HEK293T (cell line): ENCODE results near the gene SPACA6.
A peak's percentile ranks its signal among the peaks of the same experiment; 100 is the strongest.

Experiments used
- CTCF ChIA-PET: fragments of 350-600 bp; formaldehyde crosslinking; extraction: SDS; loops from one replicate; lab custom pipeline; 2021; ENCODE audit warnings: antibody characterized with exemption, inconsistent platforms; lab: Yijun Ruan, JAX
- POLR2A ChIA-PET: fragments of 350-600 bp; formaldehyde crosslinking; extraction: SDS; loops from one replicate; lab custom pipeline; 2020; ENCODE audit warnings: antibody characterized with exemption, inconsistent platforms; lab: Yijun Ruan, JAX
- DNase-seq: peaks from one replicate; pipeline ENCODE4 v3.0.0; 2012; ENCODE audit warnings: mixed read lengths; ENCODE audit errors: extremely low spot score
- ARNT ChIP-seq: fragments of 450-650 bp; IDR thresholded peaks from 2 replicates; pipeline ENCODE4 v1.6.1; 2017; ENCODE audit warnings: mild to moderate bottlenecking
- BHLHE40 ChIP-seq: fragments of 450-650 bp; IDR thresholded peaks from 2 replicates; pipeline ENCODE4 v1.6.1; 2016; ENCODE audit warnings: mild to moderate bottlenecking, moderate library complexity, borderline replicate concordance
- CTBP1 ChIP-seq: fragments of 450-650 bp; IDR thresholded peaks from 2 replicates; pipeline ENCODE4 v1.6.1; 2016; ENCODE audit warnings: borderline replicate concordance
- ELF4 ChIP-seq: fragments of 450-650 bp; IDR thresholded peaks from 2 replicates; pipeline ENCODE4 v1.6.1; 2017; ENCODE audit warnings: antibody characterized with exemption
- FOXA1 ChIP-seq: fragments of 450-650 bp; IDR thresholded peaks from 2 replicates; pipeline ENCODE4 v1.6.1; 2016; ENCODE audit warnings: mild to moderate bottlenecking
- FOXK2 ChIP-seq: fragments of 450-650 bp; IDR thresholded peaks from 2 replicates; pipeline ENCODE4 v1.6.1; 2016; ENCODE audit warnings: mild to moderate bottlenecking
- FOXM1 ChIP-seq: fragments of 450-650 bp; IDR thresholded peaks from 2 replicates; pipeline ENCODE4 v1.6.1; 2017; ENCODE audit warnings: mild to moderate bottlenecking, borderline replicate concordance
- HDGF ChIP-seq: fragments of 450-650 bp; IDR thresholded peaks from 2 replicates; pipeline ENCODE4 v1.6.1; 2017; ENCODE audit warnings: antibody characterized with exemption, borderline replicate concordance
- L3MBTL2 ChIP-seq: fragments of 450-650 bp; conservative IDR thresholded peaks from 2 replicates; pipeline ENCODE4 v1.6.1; 2016; ENCODE audit warnings: mild to moderate bottlenecking
- LEF1 ChIP-seq: fragments of 450-650 bp; IDR thresholded peaks from 2 replicates; pipeline ENCODE4 v1.6.1; 2017; ENCODE audit warnings: mild to moderate bottlenecking, borderline replicate concordance
- NFRKB ChIP-seq: fragments of 450-650 bp; IDR thresholded peaks from 2 replicates; pipeline ENCODE4 v1.6.1; 2016; ENCODE audit warnings: mild to moderate bottlenecking, moderate library complexity
- SP1 ChIP-seq: fragments of 450-650 bp; IDR thresholded peaks from 2 replicates; pipeline ENCODE4 v1.6.1; 2017
- SUZ12 ChIP-seq: fragments of 450-650 bp; IDR thresholded peaks from 2 replicates; pipeline ENCODE4 v1.6.1; 2016; ENCODE audit warnings: mild to moderate bottlenecking
- TARDBP ChIP-seq: fragments of 450-650 bp; IDR thresholded peaks from 2 replicates; pipeline ENCODE4 v1.6.1; 2016
- ZNF384 ChIP-seq: fragments of 450-650 bp; IDR thresholded peaks from 2 replicates; pipeline ENCODE4 v1.6.1; 2016
- TF ChIP-seq, protein P1 (sequence below): fragments of 450-650 bp; IDR thresholded peaks from 2 replicates; pipeline ENCODE4 v1.6.1; 2016

Gene SPACA6

GRCh38 chr19:51696606-51697005 is 3.5 kb downstream of the SPACA6 start:
- ChIA-PET POLR2A (no interaction called here), CTCF (no interaction called here)
- TF ChIP-seq L3MBTL2 (no peak), ZNF384 (no peak), FOXA1 (no peak), SUZ12 (no peak), ELF4 (no peak), ARNT (no peak), FOXK2 (no peak), TARDBP (no peak), SP1 (no peak), BHLHE40 (no peak), FOXM1 (no peak), LEF1 (no peak), HDGF (no peak), CTBP1 (no peak), NFRKB (no peak)
- TF ChIP-seq, protein P1, sequence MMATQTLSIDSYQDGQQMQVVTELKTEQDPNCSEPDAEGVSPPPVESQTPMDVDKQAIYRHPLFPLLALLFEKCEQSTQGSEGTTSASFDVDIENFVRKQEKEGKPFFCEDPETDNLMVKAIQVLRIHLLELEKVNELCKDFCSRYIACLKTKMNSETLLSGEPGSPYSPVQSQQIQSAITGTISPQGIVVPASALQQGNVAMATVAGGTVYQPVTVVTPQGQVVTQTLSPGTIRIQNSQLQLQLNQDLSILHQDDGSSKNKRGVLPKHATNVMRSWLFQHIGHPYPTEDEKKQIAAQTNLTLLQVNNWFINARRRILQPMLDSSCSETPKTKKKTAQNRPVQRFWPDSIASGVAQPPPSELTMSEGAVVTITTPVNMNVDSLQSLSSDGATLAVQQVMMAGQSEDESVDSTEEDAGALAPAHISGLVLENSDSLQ: no peak
- DNase-seq: no peak

DNA sequence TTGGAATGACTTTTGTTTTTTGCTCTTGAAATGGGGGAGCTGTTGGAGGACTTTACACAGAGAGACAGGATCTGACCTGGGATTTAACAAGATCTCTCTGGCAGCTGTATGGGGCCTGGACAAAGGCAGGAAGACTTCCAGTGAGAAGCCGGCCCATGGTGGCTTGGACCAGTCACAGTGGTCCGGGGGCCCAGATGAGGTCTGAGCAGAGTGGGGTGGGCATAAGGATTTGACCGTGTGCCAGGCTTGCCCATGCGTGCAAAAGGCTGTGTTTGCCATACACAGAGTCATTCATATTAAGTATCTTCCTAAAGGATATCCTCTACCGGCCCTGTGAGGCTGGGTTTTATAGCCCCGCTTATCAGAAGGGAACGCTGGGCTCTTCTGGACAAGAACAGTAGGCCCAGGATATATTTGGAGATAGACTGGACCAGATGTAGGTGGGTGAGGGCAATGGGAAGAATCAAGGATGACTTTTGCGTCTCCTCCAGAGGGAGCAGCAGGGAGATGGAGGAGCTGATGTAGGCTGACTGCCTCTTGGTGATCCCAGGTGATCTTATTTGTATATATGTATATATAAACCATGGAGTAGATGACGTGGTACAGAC is 4.1 kb downstream of the SPACA6 start:
- no peak for DNase-seq
- POLR2A ChIA-PET: no interaction called here
- no peak for TF ChIP-seq HDGF
- TF ChIP-seq, protein P1: no peak
- TF ChIP-seq TARDBP: no peak
- TF ChIP-seq L3MBTL2: no peak
- CTCF ChIA-PET: no interaction called here

DNA sequence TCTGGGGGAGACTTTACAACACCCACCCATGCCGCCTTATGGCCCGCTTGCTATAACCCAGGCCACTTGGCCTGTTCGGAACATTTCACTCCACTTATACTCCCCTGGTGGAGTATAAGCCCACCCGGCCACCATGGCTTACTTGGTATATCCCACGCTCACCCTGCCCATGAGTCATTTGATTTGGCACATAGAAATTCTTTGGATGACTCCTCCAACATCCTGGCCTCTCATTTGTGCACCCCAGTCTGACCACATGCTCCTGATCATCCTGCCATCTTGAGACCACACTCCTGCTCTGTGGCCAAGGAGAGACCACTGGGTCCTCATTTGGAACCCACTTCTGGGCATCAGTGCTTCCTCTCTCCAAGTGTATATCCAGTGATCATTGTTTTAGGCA is 5.2 kb downstream of the SPACA6 start:
- CTCF ChIA-PET: no interaction called here

GRCh38 chr19:51699170-51699569 is 6.0 kb downstream of the SPACA6 start:
- POLR2A ChIA-PET: no interaction called here
- TF ChIP-seq HDGF (no peak), SP1 (no peak), BHLHE40 (no peak), NFRKB (no peak), ELF4 (no peak), ZNF384 (no peak), FOXM1 (no peak), LEF1 (no peak), L3MBTL2 (no peak), FOXA1 (no peak), FOXK2 (no peak)
- CTCF ChIA-PET: no interaction called here
- DNase-seq: no peak

More for the DNA sequence above, 5.2 kb downstream of the SPACA6 start:
- POLR2A ChIA-PET: no interaction called here
- no peak for DNase-seq
- TF ChIP-seq BHLHE40 (no peak), CTBP1 (no peak), ELF4 (no peak), FOXA1 (no peak), L3MBTL2 (no peak)

DNA sequence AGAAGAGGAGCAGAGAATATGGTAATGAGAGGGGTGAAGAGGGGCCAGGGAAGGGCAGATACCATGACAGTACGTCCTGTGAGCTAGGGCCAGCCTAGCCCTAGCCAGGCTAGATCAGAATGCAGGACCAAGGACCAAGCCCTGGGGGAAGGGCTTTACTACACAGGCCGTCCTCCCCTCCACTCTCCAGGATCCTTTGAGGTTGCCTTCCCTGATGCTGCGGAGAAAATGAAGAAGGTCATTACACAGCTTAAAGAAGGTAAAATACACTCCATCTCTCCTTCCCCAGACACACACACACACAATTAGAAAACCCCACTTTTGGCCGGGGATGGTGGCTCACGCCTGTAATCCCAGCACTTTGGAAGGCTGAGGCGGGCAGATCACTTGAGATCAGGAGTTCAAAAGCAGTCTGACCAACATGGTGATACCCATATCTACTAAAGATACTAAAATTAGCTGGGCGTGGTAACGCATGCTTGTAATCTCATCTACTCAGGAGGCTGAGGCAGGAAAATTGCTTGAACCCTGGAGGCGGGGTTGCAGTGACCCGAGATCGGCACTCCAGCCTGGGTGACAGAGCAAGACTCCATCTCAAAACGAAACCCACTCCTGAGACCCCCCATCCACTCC is 8.5 kb downstream of the SPACA6 start:
- ChIA-PET CTCF (no interaction called here), POLR2A (interaction anchor here (4.2 kb wide), 1 partner anchor 12 kb away, joined by 31 read pairs; no protein-coding TSS in a partner anchor)
- TF ChIP-seq SP1: no peak
- TF ChIP-seq FOXM1: no peak
- TF ChIP-seq, protein P1: no peak
- DNase-seq: no peak

- no peak for TF ChIP-seq CTBP1
- TF ChIP-seq L3MBTL2: no peak
- TF ChIP-seq HDGF: no peak
- no peak for TF ChIP-seq BHLHE40
- TF ChIP-seq ZNF384: no peak
- TF ChIP-seq ELF4: no peak
- TF ChIP-seq FOXA1: no peak
- no peak for TF ChIP-seq SUZ12
- TF ChIP-seq SP1: no peak
- TF ChIP-seq NFRKB: no peak
- TF ChIP-seq, protein P1: no peak
- no peak for TF ChIP-seq ARNT
- TF ChIP-seq FOXM1: no peak
- no peak for TF ChIP-seq FOXK2
- TF ChIP-seq TARDBP: no peak
- no peak for TF ChIP-seq LEF1
- CTCF ChIA-PET: no interaction called here
- POLR2A ChIA-PET: interaction anchor here (4.2 kb wide), 1 partner anchor 13 kb away, joined by 31 read pairs; no protein-coding TSS in a partner anchor
- peak; percentile 32 for DNase-seq
These were observed 9.1 kb downstream of the SPACA6 start for GRCh38 chr19:51702103-51702824.
